Trophoblast cell (in vitro differentiated cells and primary cell): ENCODE results near the gene GALK2.

Source experiments
- DNase-seq, 2 donors: peaks; one replicate each; pipeline ENCODE4 v3.0.0-alpha.2; 2016
- H2AFZ ChIP-seq: 2 replicates; pipeline ENCODE4 v1.6.1; 2013; ENCODE audit warnings: low read length, moderate library complexity, mild to moderate bottlenecking; ENCODE audit not compliant: insufficient read depth, poor library complexity
- H2AK5ac ChIP-seq: 2 replicates; pipeline ENCODE4 v1.6.1; 2013; ENCODE audit warnings: mild to moderate bottlenecking, low read length
- H2BK120ac ChIP-seq: 2 replicates; pipeline ENCODE4 v1.6.1; 2013; ENCODE audit warnings: low read length, mild to moderate bottlenecking, moderate library complexity; ENCODE audit not compliant: insufficient read depth, poor library complexity
- H2BK12ac ChIP-seq: 2 replicates; pipeline ENCODE4 v1.6.1; 2013; ENCODE audit warnings: mild to moderate bottlenecking, low read length, moderate library complexity
- H2BK5ac ChIP-seq: 2 replicates; pipeline ENCODE4 v1.6.1; 2013; ENCODE audit warnings: low read length, low read depth, moderate library complexity, mild to moderate bottlenecking; ENCODE audit not compliant: poor library complexity
- H3K14ac ChIP-seq: 2 replicates; pipeline ENCODE4 v1.6.1; 2013; ENCODE audit warnings: mild to moderate bottlenecking, low read length
- H3K18ac ChIP-seq: 2 replicates; pipeline ENCODE4 v1.6.1; 2013; ENCODE audit warnings: mild to moderate bottlenecking, low read length
- H3K23ac ChIP-seq: 2 replicates; pipeline ENCODE4 v1.6.1; 2013; ENCODE audit warnings: low read length
- H3K27ac ChIP-seq: 2 replicates; pipeline ENCODE4 v1.5.1; 2013; ENCODE audit warnings: low read depth, mild to moderate bottlenecking, inconsistent platforms, low read length, moderate library complexity
- H3K27me3 ChIP-seq: 2 replicates; pipeline ENCODE4 v1.6.1; 2013; ENCODE audit warnings: inconsistent platforms, mild to moderate bottlenecking, low read length, moderate library complexity; ENCODE audit not compliant: insufficient read depth
- H3K36me3 ChIP-seq, 2 experiments: 1 replicate in 1 of 2; 2 replicates in 1 of 2; pipeline ENCODE4 v1.6.1; 2013; ENCODE audit warnings: low read length in 2 of 2, mild to moderate bottlenecking in 2 of 2, moderate library complexity in 1 of 2; ENCODE audit not compliant: insufficient read depth in 2 of 2, control insufficient read depth in 1 of 2
- H3K4ac ChIP-seq: 2 replicates; pipeline ENCODE4 v1.6.1; 2013; ENCODE audit warnings: low read depth, mild to moderate bottlenecking, low read length, moderate library complexity
- H3K4me1 ChIP-seq, 2 experiments: 1 replicate in 1 of 2; 2 replicates in 1 of 2; pipeline ENCODE4 v1.6.1; 2013; ENCODE audit warnings: low read length in 2 of 2, mild to moderate bottlenecking in 2 of 2, moderate library complexity in 1 of 2; ENCODE audit not compliant: insufficient read depth in 2 of 2, control insufficient read depth in 1 of 2
- H3K4me2 ChIP-seq: 2 replicates; pipeline ENCODE4 v1.6.1; 2013; ENCODE audit warnings: inconsistent platforms, mild to moderate bottlenecking, low read length, moderate library complexity
- H3K4me3 ChIP-seq: 2 replicates; pipeline ENCODE4 v1.5.1; 2013; ENCODE audit warnings: mild to moderate bottlenecking, low read depth, low read length, inconsistent platforms
- H3K79me1 ChIP-seq: one replicate; pipeline ENCODE4 v1.6.1; 2013; ENCODE audit warnings: low read length
- H3K79me2 ChIP-seq: 2 replicates; pipeline ENCODE4 v1.6.1; 2013; ENCODE audit warnings: low read length, mild to moderate bottlenecking; ENCODE audit not compliant: control insufficient read depth, insufficient read depth, poor library complexity
- H3K9ac ChIP-seq: 2 replicates; pipeline ENCODE4 v1.6.1; 2013; ENCODE audit warnings: mild to moderate bottlenecking, low read length
- H3K9me3 ChIP-seq: 2 replicates; pipeline ENCODE4 v1.6.1; 2013; ENCODE audit warnings: low read depth, mild to moderate bottlenecking, control low read depth, inconsistent platforms, low read length; ENCODE audit not compliant: insufficient read depth
- H4K12ac ChIP-seq: 2 replicates; pipeline ENCODE4 v1.6.1; 2013; ENCODE audit warnings: low read depth, mild to moderate bottlenecking, low read length, moderate library complexity
- H4K8ac ChIP-seq: 2 replicates; pipeline ENCODE4 v1.6.1; 2013; ENCODE audit warnings: low read depth, mild to moderate bottlenecking, low read length, moderate library complexity
- H4K91ac ChIP-seq: one replicate; pipeline ENCODE4 v1.6.1; 2013; ENCODE audit warnings: low read depth, mild to moderate bottlenecking, low read length, moderate library complexity
- WGBS: extraction: QIAGEN DNeasy Blood & Tissue Kit; methylation state at CpG from one replicate; pipeline ENCODE4 v1.1.7; 2013; ENCODE audit warnings: missing lambda C conversion rate; ENCODE audit not compliant: insufficient read length, insufficient coverage; ENCODE audit errors: extremely low coverage; 5-methylcytosine and 5-hydroxymethylcytosine counted together

Gene GALK2

GRCh38 chr15:49229922-49230321, 59.9 kb downstream of the GALK2 start:
- Histone ChIP-seq H4K12ac (no peak overlapping the region), H2BK12ac (no peak overlapping the region)
- WGBS, result no CpG with 5 or more reads among the region's 5 CpGs

GRCh38 chr15:49232236-49232806, 62.3 kb downstream of the GALK2 start:
- WGBS, result no CpG with 5 or more reads among the region's 2 CpGs
- H2BK5ac ChIP-seq, result no peak overlapping the region

More at GRCh38 chr15:49229922-49230321, 59.9 kb downstream of the GALK2 start:
- Histone ChIP-seq H3K9me3 (no peaks in the 10 kb centered on the region), H3K27me3 (no peaks in the 10 kb centered on the region), H3K79me2 (no peaks in the 10 kb centered on the region), H3K36me3 (no peaks in the 10 kb centered on the region), H4K91ac (no peak overlapping the region), H2BK120ac (no peak overlapping the region), H3K27ac (no peak overlapping the region), H3K79me1 (no peaks in the 10 kb centered on the region), H4K8ac (no peak overlapping the region), H3K4me2 (no peak overlapping the region), H3K14ac (no peak overlapping the region), H2AK5ac (no peak overlapping the region), H3K4me1 (peaks cover 0 to 3% of the 10 kb centered on the region in 2 experiments), H3K9ac (no peak overlapping the region), H3K4ac (no peak overlapping the region), H3K23ac (no peak overlapping the region), H3K4me3 (no peak overlapping the region), H2AFZ (no peak overlapping the region), H2BK5ac (no peak overlapping the region), H3K18ac (no peak overlapping the region)
- no peak for DNase-seq

GRCh38 chr15:49235446-49236124, 65.5 kb downstream of the GALK2 start:
- H4K12ac ChIP-seq, result no peak overlapping the region
- no peak overlapping the region for H2AFZ ChIP-seq
- no peak overlapping the region for H3K18ac ChIP-seq
- no peak overlapping the region for H3K4ac ChIP-seq
- H3K9ac ChIP-seq, result no peak overlapping the region
- H3K23ac ChIP-seq, result no peak overlapping the region
- H3K4me2 ChIP-seq, result no peak overlapping the region
- no peaks in the 10 kb centered on the region for H3K36me3 ChIP-seq
- no peaks in the 10 kb centered on the region for H3K9me3 ChIP-seq
- peak; percentile 36 to 62 for DNase-seq
- H3K4me3 ChIP-seq, result no peak overlapping the region
- H4K91ac ChIP-seq, result no peak overlapping the region
- no peak overlapping the region for H3K27ac ChIP-seq
- no peaks in the 10 kb centered on the region for H3K4me1 ChIP-seq
- no peak overlapping the region for H2BK5ac ChIP-seq
- no peak overlapping the region for H4K8ac ChIP-seq
- no CpG with 5 or more reads among the region's 3 CpGs for WGBS
- H3K79me2 ChIP-seq, result no peaks in the 10 kb centered on the region
- no peaks in the 10 kb centered on the region for H3K79me1 ChIP-seq
- no peak overlapping the region for H2AK5ac ChIP-seq
- H3K27me3 ChIP-seq, result no peaks in the 10 kb centered on the region
- H2BK120ac ChIP-seq, result no peak overlapping the region
- H2BK12ac ChIP-seq, result no peak overlapping the region
- no peak overlapping the region for H3K14ac ChIP-seq

More at GRCh38 chr15:49232236-49232806, 62.3 kb downstream of the GALK2 start:
- H4K12ac ChIP-seq, result no peak overlapping the region
- H3K79me1 ChIP-seq, result no peaks in the 10 kb centered on the region
- no peak overlapping the region for H3K4ac ChIP-seq
- H3K18ac ChIP-seq, result no peak overlapping the region
- H3K27ac ChIP-seq, result no peak overlapping the region
- H3K23ac ChIP-seq, result no peak overlapping the region
- H3K4me1 ChIP-seq, result no peaks in the 10 kb centered on the region
- no peak overlapping the region for H3K4me3 ChIP-seq
- H3K4me2 ChIP-seq, result no peak overlapping the region
- no peak overlapping the region for H2AK5ac ChIP-seq
- no peak for DNase-seq
- no peaks in the 10 kb centered on the region for H3K9me3 ChIP-seq
- H2BK12ac ChIP-seq, result no peak overlapping the region
- H3K14ac ChIP-seq, result no peak overlapping the region
- no peaks in the 10 kb centered on the region for H3K79me2 ChIP-seq
- H2BK120ac ChIP-seq, result no peak overlapping the region
- H3K9ac ChIP-seq, result no peak overlapping the region
- H3K27me3 ChIP-seq, result no peaks in the 10 kb centered on the region
- H3K36me3 ChIP-seq, result no peaks in the 10 kb centered on the region
- no peak overlapping the region for H4K8ac ChIP-seq
- no peak overlapping the region for H2AFZ ChIP-seq
- H4K91ac ChIP-seq, result no peak overlapping the region

- no peak overlapping the region for H3K18ac ChIP-seq
- no peak overlapping the region for H4K8ac ChIP-seq
- H3K14ac ChIP-seq, result no peak overlapping the region
These were observed 66.8 kb downstream of the GALK2 start for GRCh38 chr15:49236869-49237268.

More at GRCh38 chr15:49236869-49237268, 66.8 kb downstream of the GALK2 start:
- no peaks in the 10 kb centered on the region for H3K9me3 ChIP-seq
- no peak overlapping the region for H3K4ac ChIP-seq
- H3K4me1 ChIP-seq, result no peaks in the 10 kb centered on the region
- H4K91ac ChIP-seq, result no peak overlapping the region
- no peak overlapping the region for H2AK5ac ChIP-seq
- H2BK12ac ChIP-seq, result no peak overlapping the region
- no peak overlapping the region for H3K9ac ChIP-seq
- H3K79me2 ChIP-seq, result no peaks in the 10 kb centered on the region
- H3K27me3 ChIP-seq, result no peaks in the 10 kb centered on the region
- no peak overlapping the region for H3K4me2 ChIP-seq
- H3K36me3 ChIP-seq, result no peaks in the 10 kb centered on the region
- no peak overlapping the region for H3K4me3 ChIP-seq
- DNase-seq, result no peak
- H2BK5ac ChIP-seq, result no peak overlapping the region
- H2AFZ ChIP-seq, result no peak overlapping the region
- H2BK120ac ChIP-seq, result no peak overlapping the region
- H4K12ac ChIP-seq, result no peak overlapping the region
- no peak overlapping the region for H3K27ac ChIP-seq
- no peak overlapping the region for H3K23ac ChIP-seq
- no peaks in the 10 kb centered on the region for H3K79me1 ChIP-seq
